HG03175 (cell line): ENCODE results near the gene FAM162A.
"Not testable (repeated sequence)": the region's sequence is repeated elsewhere in the genome, so short reads cannot be mapped to it uniquely, and the experiment has no call there.

Experiments used
- ATAC-seq: cut with Tn5 transposase; IDR thresholded peaks from one replicate; pipeline ENCODE4 v1.9.1; 2021; ENCODE audit warnings: mild to moderate bottlenecking, moderate library complexity; ENCODE audit not compliant: unreplicated experiment

The FAM162A gene, protein sequence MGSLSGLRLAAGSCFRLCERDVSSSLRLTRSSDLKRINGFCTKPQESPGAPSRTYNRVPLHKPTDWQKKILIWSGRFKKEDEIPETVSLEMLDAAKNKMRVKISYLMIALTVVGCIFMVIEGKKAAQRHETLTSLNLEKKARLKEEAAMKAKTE

DNA sequence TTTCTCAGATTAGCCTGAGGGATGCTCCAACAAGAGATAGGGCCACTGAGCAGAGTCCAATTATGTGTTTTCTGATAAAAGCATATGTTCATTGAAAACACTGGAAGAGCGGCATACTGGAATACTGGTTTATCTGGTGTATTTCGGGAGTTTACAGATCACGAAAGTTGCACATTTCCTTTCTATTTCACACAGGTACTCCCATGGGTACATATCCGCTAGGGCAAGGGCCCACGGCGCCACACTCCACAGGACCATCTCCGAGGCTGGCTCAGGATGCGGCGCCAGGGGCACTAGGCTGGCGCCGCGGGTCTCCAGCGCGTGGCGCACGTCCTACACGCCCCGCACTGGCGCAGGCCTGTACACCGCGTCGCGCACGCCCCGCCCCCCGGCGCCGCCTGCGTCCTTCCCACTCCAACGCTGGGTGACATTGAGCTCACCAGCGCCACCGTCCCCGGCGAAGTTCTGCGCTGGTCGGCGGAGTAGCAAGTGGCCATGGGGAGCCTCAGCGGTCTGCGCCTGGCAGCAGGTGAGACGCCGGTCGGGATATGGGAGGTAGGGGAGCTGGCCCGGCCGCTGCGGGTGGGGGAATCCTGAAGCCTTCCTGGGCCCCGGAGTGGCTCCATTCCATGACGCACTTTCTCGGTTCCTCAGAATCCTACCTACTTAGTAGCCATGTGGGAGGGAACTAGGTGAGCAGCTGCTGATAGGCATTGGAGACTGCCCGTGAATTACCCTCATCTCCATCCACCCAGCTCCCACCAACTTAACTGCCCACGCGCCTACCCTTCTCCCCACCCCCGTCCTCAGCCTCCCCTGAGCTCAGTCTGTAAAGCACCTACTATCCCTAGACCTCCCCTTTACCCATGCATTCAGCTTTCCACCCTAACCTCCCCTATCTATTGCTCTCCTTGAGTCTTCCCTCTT is at the start of gene FAM162A:
Gene FAM162A (plus strand): TSS at position 412 of the 927 bp plus-strand sequence. CDS start 84 bp downstream, at position 496.
- peak; percentile 95 for ATAC-seq

DNA sequence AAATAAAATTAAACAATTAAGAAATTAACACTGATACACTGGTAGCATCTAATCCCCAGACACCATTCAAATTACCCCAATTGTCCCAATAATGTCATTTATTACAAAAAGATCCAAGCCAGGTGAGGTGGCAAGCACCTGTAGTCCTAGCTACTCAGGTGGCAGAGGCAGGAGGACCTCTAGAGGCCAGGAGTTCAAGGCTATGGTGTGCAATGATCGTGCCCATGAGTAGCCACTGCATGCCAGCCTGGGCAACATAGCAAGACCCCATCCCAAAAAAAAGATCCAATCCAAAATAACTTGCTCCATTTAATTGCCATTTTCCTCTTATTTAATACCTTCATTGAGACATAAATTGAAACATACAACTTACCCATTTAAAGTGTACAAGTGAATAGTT is 41.2 kb upstream of the FAM162A start:
- ATAC-seq = no peak

DNA sequence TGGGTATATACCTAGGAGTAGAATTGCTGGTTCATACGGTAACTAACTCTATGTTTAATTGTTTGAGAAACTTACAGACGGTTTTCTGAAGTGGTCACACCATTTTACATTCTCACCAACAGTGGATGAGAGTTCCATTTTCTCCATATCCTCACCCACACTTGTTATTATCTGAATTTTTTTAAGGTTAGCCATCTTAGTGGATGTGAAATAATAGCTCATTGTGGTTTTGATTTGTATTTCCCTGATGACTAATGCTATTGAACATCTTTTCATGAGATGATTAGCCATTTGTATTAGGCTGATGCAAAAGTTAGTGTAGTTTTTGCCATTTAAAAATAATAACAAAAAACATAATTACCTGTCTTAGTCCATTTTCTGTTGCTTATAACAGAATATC is 40.3 kb upstream of the FAM162A start:
- no peak for ATAC-seq

DNA sequence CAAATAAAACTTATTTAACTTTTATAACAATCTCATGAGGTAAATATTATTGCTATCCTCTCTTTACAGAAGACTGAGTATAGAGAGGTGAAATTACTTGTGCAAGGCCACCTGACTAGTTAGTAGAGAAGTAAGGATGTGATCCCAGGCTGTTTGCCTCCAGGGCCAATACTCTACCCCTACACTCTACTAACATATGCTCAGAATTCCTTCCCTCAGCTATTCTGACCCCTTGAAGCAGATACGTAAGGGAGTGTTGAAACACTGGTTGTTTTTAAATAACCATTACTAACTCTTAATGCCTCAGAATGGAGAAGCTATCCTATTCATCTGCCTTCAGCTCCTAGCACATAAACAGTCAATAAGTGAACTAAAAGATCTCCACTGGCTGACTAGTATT is 34.8 kb upstream of the FAM162A start:
- ATAC-seq = no peak

DNA sequence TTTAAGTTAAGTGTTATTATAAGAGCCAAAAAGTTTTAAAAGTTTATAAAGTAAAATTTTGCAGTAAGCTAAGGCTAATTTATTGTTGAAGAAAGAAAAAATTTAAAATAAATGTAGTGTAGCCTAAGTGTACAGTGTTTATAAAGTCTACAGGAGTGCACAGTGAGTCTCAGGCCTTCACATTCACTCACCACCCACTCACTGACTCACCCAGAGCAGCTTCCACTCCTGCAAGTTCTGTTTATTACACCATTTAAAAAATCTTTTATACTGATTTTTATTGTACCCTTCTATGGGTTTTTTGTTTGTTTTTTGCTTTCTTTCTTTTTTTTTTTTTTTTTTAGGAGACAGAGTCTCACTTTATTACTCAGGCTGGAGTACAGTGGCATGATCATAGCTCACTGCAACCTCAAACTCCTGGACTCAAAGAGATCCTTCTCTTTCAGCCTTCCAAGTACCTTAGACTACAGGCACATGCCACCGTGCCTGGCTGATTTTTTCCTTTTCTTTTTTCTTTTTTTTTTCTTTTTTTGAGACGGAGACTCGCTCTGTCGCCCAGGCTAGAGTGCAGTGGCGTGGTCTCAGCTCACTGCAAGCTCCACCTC is 33.1 kb upstream of the FAM162A start:
- no peak for ATAC-seq

DNA sequence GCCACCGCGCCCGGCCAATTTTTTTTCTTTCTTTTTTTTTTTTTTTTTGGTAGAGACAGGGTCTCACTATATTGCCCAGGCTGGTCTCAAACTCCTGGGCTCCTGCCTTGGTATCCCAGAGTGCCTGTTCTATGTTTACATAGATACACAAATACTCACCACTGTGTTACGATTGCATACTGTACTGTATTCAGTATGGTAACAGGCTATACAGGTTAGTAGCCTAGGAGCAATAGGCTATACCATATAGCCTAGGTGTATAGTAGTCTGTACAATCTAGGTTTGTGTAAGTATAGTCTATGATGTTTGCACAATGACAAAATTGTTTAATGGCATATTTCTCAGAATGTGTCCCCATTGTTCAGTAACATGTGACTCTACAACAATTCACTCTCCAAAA is 32.4 kb upstream of the FAM162A start:
- ATAC-seq = no peak

DNA sequence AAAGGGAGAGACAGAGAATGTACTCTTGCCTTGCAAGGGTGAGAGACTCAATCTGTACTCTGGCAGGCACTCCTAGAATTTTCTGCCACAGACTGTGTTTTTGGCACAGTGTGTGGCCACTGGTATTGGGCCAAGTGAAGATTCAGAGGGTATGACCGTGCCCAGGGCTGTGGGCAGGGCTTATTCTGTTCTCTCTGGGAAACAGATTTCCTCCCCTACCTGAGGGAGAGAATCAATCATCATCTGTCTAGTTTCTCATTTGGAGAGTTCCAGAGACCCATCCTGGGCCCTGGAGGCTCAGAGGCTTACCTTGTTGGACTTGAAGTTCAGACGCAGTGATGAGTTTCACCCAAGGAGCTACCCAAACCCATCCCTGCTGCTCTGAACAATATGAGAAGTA is 30.8 kb upstream of the FAM162A start:
- no peak for ATAC-seq

DNA sequence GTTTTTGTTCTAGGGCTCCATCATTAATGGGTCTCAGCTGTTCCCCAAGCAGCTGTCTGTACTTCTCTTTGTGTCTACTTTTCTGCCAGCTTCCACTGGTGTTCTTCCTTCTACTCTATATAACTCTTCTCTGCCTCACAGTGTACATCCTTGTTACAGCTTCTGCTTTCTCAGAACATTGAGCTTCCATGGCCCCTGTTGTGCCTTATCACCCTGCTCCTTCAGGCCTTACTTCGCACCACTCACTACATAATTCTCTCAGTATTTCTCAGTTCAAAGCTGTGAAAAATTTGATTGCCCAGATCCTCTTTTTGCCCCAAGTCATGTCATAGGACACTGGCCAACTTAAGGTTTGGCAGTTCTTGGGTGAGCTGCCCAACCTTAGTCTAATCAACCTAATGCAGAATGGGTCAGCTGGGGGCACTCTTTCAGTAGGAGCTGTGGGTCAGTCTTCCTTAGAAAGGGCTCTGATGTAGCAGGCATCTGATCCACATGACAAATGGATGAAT is 30.0 kb upstream of the FAM162A start:
- no peak for ATAC-seq

DNA sequence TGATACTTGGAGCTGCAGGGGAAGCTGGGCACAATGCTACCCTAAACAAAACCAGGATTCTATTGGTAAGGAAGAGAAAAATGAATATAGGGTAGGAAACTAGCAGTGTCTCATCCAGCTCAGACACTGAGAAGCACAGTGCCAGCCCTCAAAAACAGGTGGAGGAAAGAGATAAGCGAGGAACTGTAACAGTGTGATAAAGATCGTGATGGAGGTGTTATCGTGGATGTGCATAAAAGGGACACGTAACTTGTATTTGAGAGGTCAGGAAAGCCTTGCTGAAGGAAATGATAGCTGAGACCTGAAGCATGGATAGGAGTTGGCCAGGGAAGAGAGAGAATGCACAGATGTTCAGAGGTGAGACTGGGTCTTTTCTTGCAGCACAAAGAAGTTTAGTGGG is 28.4 kb upstream of the FAM162A start:
- ATAC-seq = no peak

DNA sequence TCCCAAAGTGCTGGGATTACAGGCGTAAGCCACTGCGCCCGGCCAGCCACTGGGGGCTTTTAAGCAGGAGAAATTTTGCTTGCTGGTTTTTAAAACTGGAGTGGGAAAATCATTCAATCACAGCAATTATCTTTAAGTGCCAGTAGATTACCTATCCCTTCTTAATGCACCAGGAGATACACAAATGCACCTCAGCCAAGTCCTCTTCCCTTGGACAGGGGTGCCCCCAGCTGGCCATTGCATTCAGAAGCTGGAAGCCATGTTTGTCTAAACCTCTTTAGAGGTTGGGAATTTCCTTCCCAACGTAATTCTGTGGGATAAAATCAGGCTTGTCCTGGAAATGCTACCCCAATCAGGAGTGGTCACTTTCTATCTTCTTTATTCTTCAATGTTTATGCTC is 27.6 kb upstream of the FAM162A start:
- ATAC-seq = no peak

DNA sequence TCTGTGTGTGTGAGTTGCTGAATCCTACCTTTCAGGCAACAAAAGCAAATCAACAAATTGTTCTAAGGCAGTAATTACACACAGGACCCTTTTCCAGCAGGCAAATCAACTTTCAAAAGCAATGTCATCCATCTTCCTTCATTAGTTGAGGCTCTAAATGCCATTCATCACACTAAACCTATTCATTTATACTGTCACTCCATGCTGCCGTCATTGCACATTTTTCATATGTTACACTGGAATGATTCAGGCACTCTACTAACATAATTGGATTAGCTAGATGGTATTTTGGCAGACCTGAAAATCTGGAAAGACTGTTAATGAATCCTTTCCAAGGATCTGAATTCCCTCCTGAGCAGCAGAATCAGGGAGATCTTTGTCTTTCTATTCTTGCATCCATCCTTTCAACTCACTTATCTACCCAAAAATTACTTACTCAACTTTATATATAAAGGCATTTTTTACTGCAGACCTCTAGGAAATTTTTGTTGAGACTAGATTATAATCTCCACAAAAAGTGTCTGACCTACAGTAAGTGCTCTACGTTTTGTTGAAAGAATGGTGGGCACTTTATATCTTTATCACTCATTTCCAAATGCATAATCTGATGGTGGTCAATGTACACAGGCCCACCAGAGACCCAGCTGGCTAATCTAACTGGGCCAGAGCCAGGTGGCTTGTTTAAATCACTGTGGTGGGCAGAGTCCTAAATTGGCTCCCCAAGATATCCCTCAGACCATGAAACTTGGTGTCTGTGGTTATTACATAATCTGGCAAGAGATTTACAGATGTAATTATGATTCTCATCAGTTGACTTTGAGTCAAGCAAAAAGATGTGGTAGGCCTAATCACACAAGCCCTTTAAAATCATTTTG is 25.9 kb upstream of the FAM162A start:
- ATAC-seq = no peak

DNA sequence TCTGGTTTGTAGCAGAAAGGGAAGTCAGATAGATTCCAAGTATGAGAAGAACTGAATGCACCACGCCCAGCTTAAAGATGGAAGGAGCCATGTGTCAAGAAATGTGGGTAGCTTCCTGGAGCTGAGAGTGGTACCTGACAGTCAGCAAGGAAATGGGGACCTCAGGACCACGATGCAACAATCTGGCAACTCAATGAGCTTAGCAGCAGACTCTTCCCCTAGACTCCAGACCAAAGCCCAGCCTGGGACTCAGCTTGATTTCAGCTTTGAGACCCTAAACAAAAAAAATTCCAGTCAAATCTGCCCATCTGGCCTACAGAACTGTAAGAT is 25.3 kb upstream of the FAM162A start:
- no peak for ATAC-seq

DNA sequence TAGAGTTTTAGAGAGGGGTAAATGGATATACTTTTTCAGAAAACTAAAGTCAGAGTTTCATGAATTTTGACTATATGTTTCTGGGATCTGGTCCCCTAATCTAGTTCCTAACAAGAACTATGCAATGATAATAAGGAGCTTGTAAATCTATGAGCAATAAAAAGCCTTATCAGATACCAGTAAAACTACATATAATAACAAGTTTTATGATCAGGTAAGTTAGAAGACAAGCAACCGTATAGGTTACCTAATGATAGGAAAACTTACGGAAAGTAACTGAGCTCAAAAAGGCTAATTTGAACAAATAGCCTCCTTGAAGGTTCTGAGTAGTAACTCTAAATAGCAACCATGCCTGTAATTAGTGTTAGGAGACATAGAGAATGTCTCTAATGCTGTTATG is 22.0 kb upstream of the FAM162A start:
- no peak for ATAC-seq

DNA sequence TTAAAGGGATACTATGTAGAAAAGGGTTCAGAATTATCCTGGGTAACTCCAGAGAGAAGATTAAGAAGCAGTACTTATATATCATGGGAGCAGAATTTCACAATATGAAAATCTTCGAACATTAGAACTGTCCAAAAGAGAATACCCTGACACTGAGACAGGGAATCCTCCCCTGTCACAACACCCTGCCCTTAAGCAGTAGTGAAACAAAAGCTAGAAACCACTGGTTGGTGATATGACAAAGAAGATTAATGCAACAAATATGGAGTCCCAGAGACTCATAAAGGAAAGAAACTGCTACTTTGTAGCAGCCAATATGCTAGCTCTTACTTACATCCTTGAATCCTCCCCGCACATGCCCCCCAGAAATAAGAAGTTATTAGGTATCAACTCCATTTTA is 19.5 kb upstream of the FAM162A start:
- no peak for ATAC-seq

DNA sequence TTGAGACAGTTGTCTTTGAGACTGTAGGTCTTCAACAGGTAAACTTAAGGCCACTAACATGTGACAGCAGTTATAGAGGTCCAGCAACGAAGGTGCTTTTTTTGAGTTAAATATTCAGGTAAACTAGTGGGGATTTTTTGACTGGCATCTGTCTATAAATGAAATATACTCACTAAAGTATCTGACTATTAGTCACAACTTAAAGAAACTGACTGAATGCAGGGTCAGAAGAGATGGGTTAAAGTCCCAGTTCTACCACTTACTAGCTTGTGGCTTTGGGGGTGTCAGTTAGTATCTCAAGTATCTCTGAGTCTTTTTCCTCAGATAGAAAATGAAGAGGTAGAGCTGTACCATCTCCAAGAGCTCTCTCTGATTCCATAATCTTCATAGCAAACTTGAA is 18.9 kb upstream of the FAM162A start:
- no peak for ATAC-seq

DNA sequence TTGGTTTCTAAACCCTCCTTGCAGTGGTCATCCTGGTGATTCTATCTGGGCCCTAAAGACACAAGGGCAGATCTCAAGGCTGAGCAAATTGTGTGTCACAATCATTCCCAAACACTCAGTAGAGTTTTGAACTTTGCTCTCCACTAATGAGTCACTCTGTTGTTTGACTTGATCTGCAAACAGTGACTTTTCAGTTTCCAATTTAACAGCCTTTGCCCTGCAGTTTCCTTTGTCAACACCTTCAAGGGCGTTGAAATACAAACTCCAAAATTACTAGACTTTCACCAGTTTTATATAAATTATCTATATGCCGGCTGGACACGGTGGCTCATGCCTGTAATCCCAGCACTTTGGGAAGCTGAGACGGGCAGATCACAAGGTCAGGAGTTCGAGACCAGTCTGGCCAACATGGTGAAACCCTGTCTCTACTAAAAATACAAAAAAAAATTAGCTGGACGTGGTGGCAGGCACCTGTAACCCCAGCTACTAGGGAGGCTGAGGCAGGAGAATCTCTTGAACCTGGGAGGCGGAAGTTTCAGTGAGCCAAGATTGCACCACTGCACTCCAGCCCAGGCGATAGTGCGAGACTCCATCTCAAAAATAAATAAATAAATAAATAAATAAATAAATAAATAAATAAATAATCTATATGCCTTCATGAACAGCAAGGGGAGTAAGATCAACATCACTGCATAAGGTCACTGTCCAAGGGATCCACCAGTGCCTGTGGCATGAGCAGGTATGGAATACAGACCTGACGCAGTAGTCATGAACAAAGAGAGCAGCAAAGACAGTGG is 18.2 kb upstream of the FAM162A start:
- not testable (repeated sequence) for ATAC-seq

DNA sequence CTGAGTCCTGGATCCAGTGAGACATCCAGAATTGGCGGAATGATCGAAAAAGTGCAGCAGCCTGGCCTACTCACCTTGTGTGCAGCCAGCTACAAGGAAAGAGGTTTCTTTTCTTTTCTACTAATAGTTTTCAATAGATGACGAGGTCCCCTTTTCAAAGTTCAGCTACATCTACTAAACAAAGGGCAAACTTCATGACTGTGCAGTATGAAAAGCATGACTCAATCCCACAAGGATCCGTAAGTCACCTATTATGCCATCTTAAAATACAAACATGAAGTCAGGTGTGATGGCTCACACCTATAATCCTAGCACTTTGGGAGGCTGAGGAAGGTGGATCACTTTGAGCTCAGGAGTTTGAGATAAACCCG is 17.6 kb upstream of the FAM162A start:
- ATAC-seq = no peak

DNA sequence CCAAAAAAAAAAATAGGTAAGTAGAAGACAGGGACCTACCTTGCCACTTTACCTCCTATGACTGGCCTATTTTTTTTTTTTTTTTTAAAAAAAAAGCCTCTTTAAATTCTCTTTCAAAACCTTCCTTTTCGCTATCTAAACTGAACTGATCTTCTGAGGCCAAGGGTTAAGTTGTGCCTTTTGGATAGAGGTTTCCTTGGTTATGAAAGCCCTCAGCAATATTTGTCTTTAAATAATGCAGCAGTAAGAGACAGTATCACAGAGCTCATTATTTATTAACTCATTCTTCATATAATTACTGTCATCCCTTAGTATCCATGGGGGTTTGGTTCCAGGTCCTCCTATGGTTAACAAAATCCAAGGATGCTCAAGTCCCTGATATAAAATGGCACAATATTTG is 9.9 kb upstream of the FAM162A start:
- ATAC-seq = no peak

DNA sequence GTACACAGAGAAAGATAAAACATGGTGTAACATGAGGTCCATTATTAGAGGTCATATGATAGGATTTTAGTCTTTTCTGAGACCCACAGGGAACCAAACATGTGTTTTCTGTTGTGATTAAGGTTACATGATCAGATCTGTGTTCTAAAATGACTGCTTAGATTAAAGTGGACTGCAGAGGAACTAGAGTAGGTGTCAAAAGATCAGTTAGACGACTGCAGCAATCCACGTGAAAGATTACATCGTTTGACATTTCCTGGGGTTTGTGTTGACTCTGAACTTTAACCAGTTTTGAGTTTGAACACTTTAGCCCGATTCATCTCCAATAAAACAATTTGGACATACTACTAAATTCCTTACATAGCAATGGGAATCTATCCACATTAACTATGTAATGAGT is 6.0 kb upstream of the FAM162A start:
- ATAC-seq = no peak
